Measurements from ENCODE around the gene DOCK2. TPM values are rescaled to one million over a fixed set of nuclear protein-coding genes. Genes with fewer than 3 reads are reported as not detected.

Gene DOCK2
- total and polyA plus RNA-seq, 3 donors from 2014 or later, result 6.8 to 8.9 (median 7.3) TPM

DNA sequence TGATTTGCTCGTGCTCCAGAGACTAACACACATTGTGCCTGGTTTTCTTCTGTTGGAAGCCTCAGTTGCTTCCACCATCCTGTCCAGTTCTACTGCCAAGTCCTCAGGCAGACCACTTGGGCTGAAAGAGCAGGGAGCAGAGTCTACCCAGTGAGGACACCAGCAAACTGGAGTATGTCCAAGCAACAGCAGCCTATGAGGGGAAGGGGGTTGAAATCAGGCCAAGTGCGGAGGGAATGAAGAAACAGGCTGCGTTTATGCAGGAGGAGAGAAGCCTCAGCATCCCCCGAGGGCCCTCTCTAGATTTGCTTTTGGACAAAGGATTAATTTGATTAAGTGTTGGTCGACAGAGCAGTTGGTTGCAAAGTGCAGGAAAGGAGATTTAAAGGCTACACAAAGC lies 14.5 kb downstream of the DOCK2 start:
- no peak for DNase-seq

DNA sequence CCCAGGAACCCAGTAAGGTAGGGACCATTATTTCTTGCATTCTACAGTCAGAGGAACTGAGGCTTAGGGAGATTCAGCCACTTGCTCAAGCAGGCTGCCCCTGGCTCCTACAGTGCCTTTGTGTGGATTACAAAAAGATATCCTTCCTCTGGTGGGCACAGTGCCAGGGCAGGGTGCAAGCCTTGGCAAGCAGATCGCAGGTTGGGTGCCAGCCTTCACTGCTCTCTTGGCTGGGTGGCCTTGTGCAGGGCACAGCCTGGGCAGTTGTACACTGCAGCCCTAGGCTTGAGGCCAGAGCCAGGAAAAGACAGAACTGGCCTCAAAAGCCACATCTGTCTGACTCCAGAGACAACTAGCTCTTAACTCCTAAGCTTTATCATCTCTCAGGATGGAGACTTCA lies 15.0 kb downstream of the DOCK2 start:
- H3K36me3 ChIP-seq (ENCODE audit: low read depth, missing control alignments), result no peaks in the 10 kb centered on the region
- WGBS, 2 donors, result 36 to 43% methylated on average over 1 of the region's 1 CpG
- intact Hi-C loops (cut with DNase I; ENCODE audit: low total_unique reads), result no loop called here
- H3K9me3 ChIP-seq, result no peaks in the 10 kb centered on the region
- H3K4me3 ChIP-seq, result no peak overlapping the region
- H3K27ac ChIP-seq, result no peak overlapping the region
- TF ChIP-seq, protein P1, sequence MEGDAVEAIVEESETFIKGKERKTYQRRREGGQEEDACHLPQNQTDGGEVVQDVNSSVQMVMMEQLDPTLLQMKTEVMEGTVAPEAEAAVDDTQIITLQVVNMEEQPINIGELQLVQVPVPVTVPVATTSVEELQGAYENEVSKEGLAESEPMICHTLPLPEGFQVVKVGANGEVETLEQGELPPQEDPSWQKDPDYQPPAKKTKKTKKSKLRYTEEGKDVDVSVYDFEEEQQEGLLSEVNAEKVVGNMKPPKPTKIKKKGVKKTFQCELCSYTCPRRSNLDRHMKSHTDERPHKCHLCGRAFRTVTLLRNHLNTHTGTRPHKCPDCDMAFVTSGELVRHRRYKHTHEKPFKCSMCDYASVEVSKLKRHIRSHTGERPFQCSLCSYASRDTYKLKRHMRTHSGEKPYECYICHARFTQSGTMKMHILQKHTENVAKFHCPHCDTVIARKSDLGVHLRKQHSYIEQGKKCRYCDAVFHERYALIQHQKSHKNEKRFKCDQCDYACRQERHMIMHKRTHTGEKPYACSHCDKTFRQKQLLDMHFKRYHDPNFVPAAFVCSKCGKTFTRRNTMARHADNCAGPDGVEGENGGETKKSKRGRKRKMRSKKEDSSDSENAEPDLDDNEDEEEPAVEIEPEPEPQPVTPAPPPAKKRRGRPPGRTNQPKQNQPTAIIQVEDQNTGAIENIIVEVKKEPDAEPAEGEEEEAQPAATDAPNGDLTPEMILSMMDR (IDR thresholded peaks at IDR 0.05), result no peak
- no peak for TF ChIP-seq POLR2A (IDR thresholded peaks at IDR 0.05)
- H3K27me3 ChIP-seq, result no peaks in the 10 kb centered on the region
- H3K4me1 ChIP-seq, result peaks cover 14% of the 10 kb centered on the region
- DNase-seq, result peak; percentile 86

More for the DNA sequence above, 14.5 kb downstream of the DOCK2 start:
- intact Hi-C loops (cut with DNase I; ENCODE audit: low total_unique reads), result no loop called here
- Histone ChIP-seq H3K4me3 (no peak overlapping the region), H3K9me3 (no peaks in the 10 kb centered on the region), H3K36me3 (ENCODE audit: low read depth, missing control alignments) (no peaks in the 10 kb centered on the region), H3K27ac (no peak overlapping the region), H3K27me3 (no peaks in the 10 kb centered on the region), H3K4me1 (peaks cover 14% of the 10 kb centered on the region)
- TF ChIP-seq, protein P1 (IDR thresholded peaks at IDR 0.05), result no peak
- TF ChIP-seq POLR2A (IDR thresholded peaks at IDR 0.05), result no peak
- WGBS, 2 donors, result 42 to 47% methylated on average over 5 of the region's 5 CpGs

DNA sequence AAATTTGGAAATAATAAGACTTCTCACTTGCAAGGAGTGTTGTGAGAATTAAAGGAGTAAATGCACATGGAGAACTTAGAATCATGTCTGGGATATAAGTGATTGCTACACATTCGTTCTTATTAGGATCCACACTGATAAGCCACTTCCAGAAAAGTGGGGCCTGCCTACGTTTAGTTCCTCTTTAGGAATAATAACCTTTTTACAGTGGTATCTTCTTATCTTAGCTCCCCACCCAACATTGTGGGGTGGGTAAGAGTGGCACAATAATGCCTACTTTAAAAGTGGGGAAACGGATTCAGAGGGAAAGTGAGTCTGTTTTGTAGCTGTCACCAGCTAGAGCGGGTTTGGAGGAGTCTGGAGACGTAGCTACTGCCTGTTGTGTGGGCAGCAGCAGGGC lies 16.0 kb downstream of the DOCK2 start:
- TF ChIP-seq, protein P1 (IDR thresholded peaks at IDR 0.05), result no peak
- no peak for TF ChIP-seq POLR2A (IDR thresholded peaks at IDR 0.05)
- 65 to 79% methylated on average over 5 of the region's 5 CpGs for WGBS, 2 donors
- H3K27ac ChIP-seq, result no peak overlapping the region
- no peak overlapping the region for H3K4me3 ChIP-seq
- H3K9me3 ChIP-seq, result no peaks in the 10 kb centered on the region
- H3K36me3 ChIP-seq (ENCODE audit: low read depth, missing control alignments), result no peaks in the 10 kb centered on the region
- peaks cover 14% of the 10 kb centered on the region for H3K4me1 ChIP-seq
- no peaks in the 10 kb centered on the region for H3K27me3 ChIP-seq
- DNase-seq, result no peak
- intact Hi-C loops (cut with DNase I; ENCODE audit: low total_unique reads), result no loop called here

DNA sequence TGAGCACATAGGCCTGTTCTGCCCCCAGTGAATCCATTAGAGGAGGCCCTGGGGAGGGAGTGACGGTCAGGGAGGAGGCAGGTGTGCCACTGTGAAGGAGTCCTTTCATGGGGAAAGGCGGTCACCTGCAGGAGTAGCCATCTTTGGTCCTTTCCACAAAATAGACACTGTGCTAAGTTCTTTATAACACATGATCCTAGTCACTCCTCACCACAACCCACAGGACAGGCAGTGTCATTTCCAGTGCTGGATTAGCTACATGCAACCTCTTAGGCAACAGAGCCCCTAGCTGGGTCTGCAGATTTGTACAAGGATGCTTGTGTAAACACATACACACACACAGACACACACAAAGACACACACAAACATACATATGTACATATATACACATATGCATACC lies 18.3 kb downstream of the DOCK2 start:
- TF ChIP-seq, protein P1 (IDR thresholded peaks at IDR 0.05), result no peak
- TF ChIP-seq POLR2A (IDR thresholded peaks at IDR 0.05), result no peak
- no peaks in the 10 kb centered on the region for H3K27me3 ChIP-seq

DNA sequence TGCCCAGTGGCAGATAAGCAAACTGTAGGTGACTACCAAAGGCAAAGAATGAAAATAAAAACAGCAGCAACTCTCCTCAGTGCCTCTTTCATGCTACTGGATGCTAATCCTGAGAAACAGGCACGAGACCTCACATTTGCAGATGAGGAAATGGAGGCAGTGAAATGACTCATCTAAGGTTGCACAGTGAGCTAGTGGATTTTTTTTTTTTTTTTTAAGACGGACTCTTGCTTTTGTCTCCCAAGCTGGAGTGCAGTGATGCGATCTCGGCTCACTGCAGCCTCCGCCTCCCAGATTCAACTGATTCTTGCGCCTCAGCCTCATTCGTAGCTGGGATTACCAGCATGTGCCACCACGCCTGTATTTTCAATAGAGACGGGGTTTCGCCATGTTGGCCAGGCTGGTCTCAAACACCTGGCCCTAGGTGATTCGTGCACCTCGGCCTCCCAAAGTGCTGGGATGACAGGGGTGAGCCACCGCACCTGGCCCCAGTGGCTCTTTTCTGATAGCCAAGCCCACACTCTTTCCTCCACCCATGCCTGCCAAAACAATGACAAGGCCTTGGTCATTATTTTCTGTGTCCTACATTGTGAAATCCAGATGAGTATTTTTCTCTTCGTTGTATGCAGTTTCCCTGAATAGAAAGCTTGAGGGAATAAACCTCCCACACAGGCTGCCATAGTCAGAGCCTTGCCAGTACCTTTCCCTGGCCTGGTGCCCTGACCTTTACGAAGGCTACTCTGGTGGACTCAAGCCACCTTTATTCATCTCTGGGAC lies 19.2 kb downstream of the DOCK2 start:
- no peak overlapping the region for H3K27ac ChIP-seq
- H3K9me3 ChIP-seq, result no peaks in the 10 kb centered on the region
- H3K36me3 ChIP-seq (ENCODE audit: low read depth, missing control alignments), result no peaks in the 10 kb centered on the region
- DNase-seq, result no peak
- intact Hi-C loops (cut with DNase I; ENCODE audit: low total_unique reads), result no loop called here
- no peak overlapping the region for H3K4me3 ChIP-seq
- peaks cover 11% of the 10 kb centered on the region for H3K4me1 ChIP-seq
- 88 to 92% methylated on average over 15 of the region's 15 CpGs for WGBS, 2 donors
- TF ChIP-seq, protein P1 (IDR thresholded peaks at IDR 0.05), result no peak
- H3K27me3 ChIP-seq, result no peaks in the 10 kb centered on the region

More for the DNA sequence above, 18.3 kb downstream of the DOCK2 start:
- intact Hi-C loops (cut with DNase I; ENCODE audit: low total_unique reads), result no loop called here
- no peak overlapping the region for H3K4me3 ChIP-seq
- no peak overlapping the region for H3K27ac ChIP-seq
- no peaks in the 10 kb centered on the region for H3K9me3 ChIP-seq
- no peak for DNase-seq
- no peaks in the 10 kb centered on the region for H3K36me3 ChIP-seq (ENCODE audit: low read depth, missing control alignments)
- WGBS, 2 donors, result 100% methylated on average over 2 of the region's 2 CpGs
- H3K4me1 ChIP-seq, result peaks cover 14% of the 10 kb centered on the region
